CD4-positive, alpha-beta T cell treated with Interleukin-15 for 1 hour (primary cell): Measurements from ENCODE around the gene ZKSCAN3.
"Not testable (repeated sequence)": the region's sequence is repeated elsewhere in the genome, so short reads cannot be mapped to it uniquely, and the experiment has no call there.

Source experiments
- DNase-seq: peaks from one replicate; pipeline ENCODE4 v3.0.0-alpha.2; 2020

ZKSCAN3 gene

GRCh38 chr6:28343898-28344677 lies 5.7 kb upstream of the ZKSCAN3 start:
- no peak for DNase-seq

DNA sequence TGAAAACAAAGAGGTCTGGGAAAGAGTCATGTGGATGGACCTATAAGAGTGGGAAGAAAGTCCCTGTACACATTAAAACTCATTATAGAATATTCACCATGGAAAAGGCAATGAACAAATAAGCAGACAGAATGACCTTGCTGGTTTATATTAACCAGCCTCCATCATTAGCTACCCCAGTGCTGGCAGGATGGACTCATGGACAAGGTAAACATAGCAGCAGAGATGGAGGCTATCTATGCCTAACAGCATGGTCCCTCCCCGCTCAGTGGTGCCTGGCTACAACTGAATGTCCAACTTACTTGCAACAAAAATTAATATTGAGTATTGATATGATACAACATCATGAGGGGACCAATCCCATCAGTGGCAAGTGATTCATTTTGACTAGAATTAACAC lies 4.5 kb upstream of the ZKSCAN3 start:
- no peak for DNase-seq

- DNase-seq: no peak
Observed at GRCh38 chr6:28347119-28347518, 2.6 kb upstream of the ZKSCAN3 start.

DNA sequence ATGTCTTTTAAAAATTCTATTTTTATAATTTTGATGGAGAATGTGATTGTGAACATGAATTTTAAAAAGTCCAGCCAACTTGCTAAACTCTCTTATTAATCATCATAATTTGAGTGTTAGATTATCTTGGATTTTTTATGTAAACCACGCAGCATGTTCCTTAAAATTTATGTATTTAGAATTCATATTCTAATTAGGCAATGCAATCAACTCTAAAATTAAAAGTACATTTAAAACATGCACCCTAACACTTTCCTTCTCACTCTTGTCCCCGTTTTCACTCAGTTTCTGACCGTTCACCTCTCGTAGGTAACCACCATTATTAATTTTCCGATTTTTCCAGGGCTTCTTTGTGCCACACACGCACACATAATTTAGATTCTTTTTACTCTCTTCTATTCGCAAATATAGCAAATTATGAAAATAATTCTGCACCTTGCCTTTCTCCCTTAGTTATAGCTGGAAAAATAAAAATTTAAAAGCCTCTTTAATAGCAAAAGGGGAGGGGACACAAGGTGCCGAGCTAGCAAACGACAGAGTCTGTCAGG lies 329 bp upstream of the ZKSCAN3 start:
- DNase-seq: no peak

DNA sequence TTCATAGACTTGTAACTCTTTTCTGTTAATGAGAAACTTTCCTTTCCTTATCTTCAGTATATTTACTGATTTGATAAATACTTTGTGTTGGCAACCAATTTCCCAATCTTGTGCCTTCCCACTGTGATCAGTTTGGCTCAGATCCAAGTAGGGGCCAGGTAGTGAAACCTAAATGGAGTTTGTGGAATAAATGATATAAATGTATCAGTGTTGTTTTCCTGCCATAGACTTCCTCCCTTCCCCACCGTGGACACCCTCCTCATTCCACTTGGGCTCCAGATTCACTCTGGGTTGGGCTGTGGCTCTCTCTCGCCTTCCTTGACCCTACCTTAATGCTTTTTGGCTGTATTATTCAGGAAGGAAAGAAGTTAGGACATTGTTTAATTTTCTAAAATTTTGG lies 1.3 kb downstream of the ZKSCAN3 start:
- no peak for DNase-seq

- DNase-seq: no peak
Observed at GRCh38 chr6:28351493-28351925, 1.8 kb downstream of the ZKSCAN3 start.

- DNase-seq: no peak
Observed at GRCh38 chr6:28353356-28353755, 3.6 kb downstream of the ZKSCAN3 start.

DNA sequence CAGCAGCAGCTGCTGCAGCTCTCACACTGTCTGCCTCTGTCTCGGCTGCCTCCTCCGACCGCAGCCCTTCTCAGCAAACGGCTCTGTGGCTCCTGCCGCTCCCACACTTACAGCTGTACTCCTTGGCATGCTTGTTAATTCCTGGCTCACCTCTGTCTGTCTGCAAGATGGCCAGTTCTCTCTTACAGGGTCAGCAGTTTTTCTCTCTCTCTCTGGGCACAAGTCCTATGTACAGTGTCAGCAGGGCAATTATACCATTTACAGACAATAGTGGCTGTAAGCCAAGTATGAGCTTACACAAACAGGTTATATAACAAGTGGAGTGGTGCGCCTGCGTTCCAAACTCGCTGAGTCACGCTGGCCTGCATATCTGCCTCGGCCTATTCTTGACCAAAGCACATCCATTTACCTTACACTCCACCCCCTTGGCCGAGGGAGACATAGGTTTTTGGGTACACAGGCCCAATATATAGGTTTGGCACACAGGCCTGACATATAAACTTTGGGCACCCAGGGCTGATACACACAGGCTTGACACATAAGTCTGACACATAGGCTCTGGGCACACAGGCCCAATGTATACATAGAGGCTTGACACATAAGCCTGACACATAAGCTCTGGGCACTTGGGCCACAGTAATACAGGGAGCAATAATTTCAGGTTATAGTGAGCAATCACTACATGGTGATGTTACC lies 4.4 kb downstream of the ZKSCAN3 start:
- DNase-seq: no peak

- no peak for DNase-seq
Observed at GRCh38 chr6:28354688-28355554, 5.2 kb downstream of the ZKSCAN3 start.

GRCh38 chr6:28355743-28356665 lies 6.3 kb downstream of the ZKSCAN3 start:
- DNase-seq: peak; percentile 49

DNA sequence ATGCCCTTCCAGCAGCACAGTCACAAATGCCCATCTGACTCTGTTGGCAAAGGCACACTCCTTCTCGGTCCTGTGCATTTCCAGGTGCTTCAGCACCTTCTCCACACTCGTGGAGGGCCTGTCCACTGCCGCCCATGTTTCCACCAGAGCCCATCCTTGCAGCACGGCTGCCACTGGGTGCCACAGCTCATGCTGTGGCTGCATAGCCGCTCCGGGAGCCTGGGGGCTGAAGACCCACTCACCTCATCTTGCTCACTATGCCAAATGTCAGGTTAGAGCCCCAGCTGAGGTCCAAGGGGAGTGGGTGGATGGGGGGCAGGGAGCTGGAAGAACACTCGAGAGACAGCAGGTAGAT lies 6.9 kb downstream of the ZKSCAN3 start:
- DNase-seq: no peak

DNA sequence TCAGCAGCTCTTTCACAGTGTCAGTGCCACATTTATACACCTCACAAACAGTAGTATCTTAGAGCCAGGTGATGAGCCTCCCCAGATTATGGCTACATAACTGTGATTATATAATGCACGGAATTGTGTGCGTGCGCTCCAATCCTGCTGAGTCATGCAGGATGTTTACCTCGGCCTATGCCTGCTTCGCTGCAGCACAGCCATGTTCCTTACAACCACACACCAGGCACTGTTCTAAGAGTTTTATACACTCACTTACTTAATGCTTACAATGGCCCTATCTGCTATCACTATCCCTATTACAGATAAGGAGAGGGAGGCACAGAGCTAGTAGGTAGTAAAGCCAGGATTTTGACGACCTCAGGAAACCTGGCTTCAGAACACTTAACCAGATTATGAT lies 7.3 kb downstream of the ZKSCAN3 start:
- DNase-seq: no peak

DNA sequence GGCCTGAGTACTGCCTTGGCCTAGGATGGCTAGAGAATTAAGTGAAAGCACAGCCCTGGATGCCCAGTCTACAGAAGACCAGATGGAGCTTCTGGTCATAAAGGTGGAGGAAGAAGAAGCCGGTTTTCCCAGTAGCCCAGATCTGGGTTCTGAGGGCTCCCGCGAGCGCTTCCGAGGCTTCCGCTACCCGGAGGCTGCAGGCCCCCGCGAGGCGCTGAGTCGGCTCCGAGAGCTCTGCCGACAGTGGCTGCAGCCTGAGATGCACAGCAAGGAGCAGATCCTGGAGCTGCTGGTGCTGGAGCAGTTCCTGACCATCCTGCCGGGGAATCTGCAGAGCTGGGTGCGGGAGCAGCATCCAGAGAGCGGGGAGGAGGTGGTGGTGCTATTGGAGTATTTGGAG lies 9.8 kb downstream of the ZKSCAN3 start:
- DNase-seq: not testable (repeated sequence)

DNA sequence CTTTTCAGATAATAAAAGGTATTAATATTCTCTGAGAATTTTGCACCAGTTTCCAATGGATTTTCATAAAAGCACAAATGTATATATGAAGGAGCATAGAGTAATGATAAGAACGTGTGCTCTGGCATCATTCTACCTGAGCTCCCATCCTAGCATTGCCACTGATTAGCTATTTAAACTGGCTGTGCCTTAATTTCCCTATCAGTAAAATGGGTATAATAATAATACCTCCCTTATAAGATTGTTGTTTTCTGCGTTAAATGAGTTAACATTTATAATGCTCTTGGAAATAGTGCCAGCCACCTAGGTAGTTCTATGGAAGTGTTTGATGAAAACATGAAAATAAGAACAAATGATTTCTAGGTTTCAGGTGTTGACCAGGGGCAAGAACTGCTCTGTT lies 11.2 kb downstream of the ZKSCAN3 start:
- DNase-seq: no peak

DNA sequence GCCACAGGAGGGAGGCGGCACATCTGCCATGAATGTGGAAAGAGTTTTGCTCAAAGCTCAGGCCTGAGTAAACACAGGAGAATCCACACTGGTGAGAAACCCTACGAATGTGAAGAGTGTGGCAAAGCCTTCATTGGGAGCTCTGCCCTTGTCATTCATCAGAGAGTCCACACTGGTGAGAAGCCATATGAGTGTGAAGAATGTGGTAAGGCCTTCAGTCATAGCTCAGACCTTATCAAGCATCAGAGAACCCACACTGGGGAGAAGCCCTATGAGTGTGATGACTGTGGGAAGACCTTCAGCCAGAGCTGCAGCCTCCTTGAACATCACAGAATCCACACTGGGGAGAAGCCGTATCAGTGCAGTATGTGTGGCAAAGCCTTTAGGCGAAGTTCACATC lies 15.8 kb downstream of the ZKSCAN3 start:
- DNase-seq: not testable (repeated sequence)

DNA sequence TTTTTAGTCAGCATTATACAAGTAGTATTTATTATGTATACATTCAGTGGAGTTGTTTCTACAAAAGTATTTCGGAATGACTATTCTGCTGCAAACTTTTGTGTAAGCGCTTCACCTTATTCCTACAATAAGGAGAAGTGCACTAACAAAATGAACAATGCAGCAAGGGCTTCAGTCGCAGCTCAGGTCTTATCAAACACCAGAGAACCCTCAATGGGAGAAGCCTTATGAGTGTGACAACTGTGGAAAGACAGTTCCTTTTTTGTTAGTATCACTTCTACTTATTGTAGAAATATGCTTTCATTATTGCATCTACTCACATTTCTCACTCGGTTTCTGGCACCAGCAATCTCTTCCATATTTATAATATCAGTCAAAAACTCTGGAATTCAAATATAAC lies 18.8 kb downstream of the ZKSCAN3 start:
- no peak for DNase-seq

GRCh38 chr6:28369463-28369862 lies 19.7 kb downstream of the ZKSCAN3 start:
- no peak for DNase-seq

DNA sequence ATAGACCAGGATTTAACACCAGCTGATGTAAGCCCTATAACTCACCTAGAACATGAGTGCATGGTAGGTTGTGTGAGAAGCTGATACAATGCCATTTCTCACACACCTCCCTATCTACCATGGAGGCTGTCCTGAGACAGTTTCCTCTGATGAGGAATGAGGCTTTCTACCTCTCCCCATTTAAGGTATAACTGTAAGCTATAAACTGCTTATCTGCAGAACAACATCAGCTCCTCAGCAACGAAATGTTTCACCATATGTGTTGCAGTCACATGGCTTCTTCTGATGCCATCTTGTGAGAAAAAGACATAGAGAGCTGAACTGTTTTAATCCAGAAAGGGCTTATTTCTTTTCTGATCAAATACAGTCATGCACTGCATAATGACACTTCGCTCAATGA lies 20.7 kb downstream of the ZKSCAN3 start:
- DNase-seq: no peak

DNA sequence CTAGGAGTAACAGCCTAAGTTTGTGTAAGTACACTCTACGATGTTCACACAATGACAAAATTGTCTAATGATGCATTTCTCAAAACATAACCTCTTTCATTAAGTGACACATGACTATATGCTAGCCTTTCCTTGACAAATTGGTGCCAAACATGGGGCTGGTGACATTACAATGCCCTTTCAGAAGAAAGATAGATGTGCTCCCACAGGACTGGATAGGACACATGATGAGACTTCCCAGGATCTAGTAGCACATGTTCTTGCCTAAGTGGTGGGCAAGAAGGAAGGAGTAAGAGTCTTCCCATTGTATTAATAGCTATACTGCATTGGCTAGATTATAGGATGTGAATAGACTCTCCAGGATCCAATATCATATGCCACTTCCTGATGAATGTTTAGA lies 21.5 kb downstream of the ZKSCAN3 start:
- DNase-seq: no peak

DNA sequence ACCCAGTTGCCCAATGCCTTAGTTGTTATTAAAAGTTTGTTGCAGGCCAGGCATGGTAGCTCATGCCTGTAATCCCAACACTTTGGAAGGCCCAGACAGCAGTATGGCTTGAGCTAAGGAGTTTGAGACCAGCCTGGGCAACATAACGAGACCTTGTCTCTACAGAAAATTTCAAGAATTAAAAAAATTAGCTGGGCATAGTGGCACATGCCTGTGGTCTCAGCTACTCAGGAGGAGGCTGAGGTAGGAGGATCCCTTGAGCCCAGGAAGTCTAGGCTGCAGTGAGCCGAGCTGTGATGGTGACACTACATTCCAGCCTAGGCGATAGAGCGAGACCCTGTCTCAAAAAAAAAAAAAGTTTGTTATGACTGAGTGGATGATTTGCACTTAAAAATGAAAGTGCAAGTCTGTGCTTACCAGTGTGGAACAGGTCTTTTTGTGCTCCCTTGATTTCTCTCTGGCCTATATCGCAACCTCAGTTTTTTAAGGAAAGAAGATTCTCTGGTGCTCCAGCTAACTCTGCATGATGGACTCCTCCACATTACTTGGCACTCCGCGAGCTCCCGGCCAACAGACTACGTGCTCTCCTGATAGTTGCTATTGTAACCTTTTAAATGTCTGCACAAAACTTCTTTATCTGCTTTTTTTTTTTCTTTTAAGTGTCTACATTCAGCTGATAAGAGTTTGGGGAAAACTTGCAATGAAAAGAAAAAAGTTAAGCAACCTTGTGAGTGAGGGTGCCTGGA lies 22.1 kb downstream of the ZKSCAN3 start:
- DNase-seq: no peak

- DNase-seq: no peak
Observed at GRCh38 chr6:28373925-28374324, 24.2 kb downstream of the ZKSCAN3 start.
